Activated T-helper 17 cell treated with anti-CD3 and anti-CD28 coated beads, Interleukin-2, amount 50 U/mL, for 72 hours (primary cell): ENCODE measurements around the gene CRABP2. TPM values are rescaled to one million over a fixed set of nuclear protein-coding genes. Genes with fewer than 3 reads are reported as not detected.

ENCODE experiments used
- ATAC-seq: fragments of 150-1000 bp; cut with Tn5 transposase; replicated peaks from 2 replicates; pipeline ENCODE4 v1.10.0; 2021; ENCODE audit warnings: mild to moderate bottlenecking, moderate library complexity
- H3K27ac Mint-ChIP-seq: one replicate; pipeline ENCODE4 v1.8.0; 2022; ENCODE audit warnings: mixed read lengths
- H3K27me3 Mint-ChIP-seq: one replicate; pipeline ENCODE4 v1.8.0; 2022; ENCODE audit warnings: mixed read lengths
- H3K36me3 Mint-ChIP-seq: one replicate; pipeline ENCODE4 v1.8.0; 2022; ENCODE audit warnings: low read depth, mild to moderate bottlenecking, mixed read lengths
- H3K4me1 Mint-ChIP-seq: one replicate; pipeline ENCODE4 v1.8.0; 2022; ENCODE audit warnings: mixed read lengths
- H3K4me3 Mint-ChIP-seq: one replicate; pipeline ENCODE4 v1.8.0; 2022; ENCODE audit warnings: mild to moderate bottlenecking, mixed read lengths
- H3K9me3 Mint-ChIP-seq: one replicate; pipeline ENCODE4 v1.8.0; 2022; ENCODE audit warnings: mixed read lengths
- total RNA-seq, 2 donors: library from RNA; stranded (reverse); gene quantifications; one replicate each; pipeline ENCODE4 v1.2.3, GENCODE V29; 2022

CRABP2 gene
- total RNA-seq, 2 donors from 2014 or later: 2.2 to 4.4 TPM

DNA sequence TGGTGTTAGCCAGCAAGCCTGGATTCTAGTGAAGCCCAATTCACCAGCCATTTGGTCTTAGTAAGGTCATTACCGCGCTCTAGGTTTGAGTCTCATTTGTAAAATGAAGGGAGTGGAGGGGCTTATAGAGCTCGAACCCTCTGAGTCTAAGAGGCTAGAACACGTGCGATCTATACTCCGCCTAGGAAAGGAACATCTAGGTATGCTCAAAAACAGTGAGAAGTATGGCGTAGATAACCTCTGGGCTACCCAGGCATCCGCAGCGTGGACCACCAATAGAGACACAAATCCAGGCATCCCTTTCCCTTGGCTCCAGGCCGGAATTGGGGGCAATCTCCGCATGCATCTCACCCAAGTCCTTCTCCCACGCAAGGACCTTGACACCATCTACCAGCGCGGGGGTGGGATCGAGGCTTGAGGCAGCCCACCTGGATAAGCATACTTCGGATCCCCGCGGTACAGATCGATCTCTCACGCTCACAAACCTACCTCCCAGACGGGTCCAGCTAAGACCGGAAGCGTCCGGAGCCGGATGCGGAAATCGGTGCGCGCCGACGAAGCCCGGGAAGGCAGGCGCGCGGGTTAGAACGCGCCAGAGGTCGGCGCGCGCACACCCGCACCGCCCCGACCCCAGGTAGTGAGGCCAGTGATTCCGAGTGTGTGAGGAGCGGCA lies 22.7 kb upstream of the CRABP2 start, which contains the start of gene METTL25B:
Gene METTL25B, plus strand, starts transcription at position 544 of the 673 bp plus-strand sequence. CDS start 636 bp downstream, outside the sequence.
- no peak within 1 kb of the TSS for H3K4me3 Mint-ChIP-seq

GRCh38 chr1:156727492-156727891 lies 22.1 kb upstream of the CRABP2 start:
- Mint-ChIP-seq H3K9me3 (no peaks in the 10 kb centered on the region), H3K27me3 (no peaks in the 10 kb centered on the region), H3K4me1 (peaks cover 27% of the 10 kb centered on the region), H3K36me3 (no peaks in the 10 kb centered on the region), H3K4me3 (no peak overlapping the region), H3K27ac (no peak overlapping the region)
- ATAC-seq: no peak

More for the DNA sequence above, 22.7 kb upstream of the CRABP2 start, which contains the start of gene METTL25B:
- Mint-ChIP-seq H3K4me1 (peaks cover 27% of the 10 kb centered on the region), H3K27ac (no peak within 1 kb of the TSS), H3K27me3 (no peaks in the 10 kb centered on the region), H3K36me3 (peaks cover 5% of the 10 kb centered on the region), H3K9me3 (no peaks in the 10 kb centered on the region)
- peak; percentile 74 for ATAC-seq

DNA sequence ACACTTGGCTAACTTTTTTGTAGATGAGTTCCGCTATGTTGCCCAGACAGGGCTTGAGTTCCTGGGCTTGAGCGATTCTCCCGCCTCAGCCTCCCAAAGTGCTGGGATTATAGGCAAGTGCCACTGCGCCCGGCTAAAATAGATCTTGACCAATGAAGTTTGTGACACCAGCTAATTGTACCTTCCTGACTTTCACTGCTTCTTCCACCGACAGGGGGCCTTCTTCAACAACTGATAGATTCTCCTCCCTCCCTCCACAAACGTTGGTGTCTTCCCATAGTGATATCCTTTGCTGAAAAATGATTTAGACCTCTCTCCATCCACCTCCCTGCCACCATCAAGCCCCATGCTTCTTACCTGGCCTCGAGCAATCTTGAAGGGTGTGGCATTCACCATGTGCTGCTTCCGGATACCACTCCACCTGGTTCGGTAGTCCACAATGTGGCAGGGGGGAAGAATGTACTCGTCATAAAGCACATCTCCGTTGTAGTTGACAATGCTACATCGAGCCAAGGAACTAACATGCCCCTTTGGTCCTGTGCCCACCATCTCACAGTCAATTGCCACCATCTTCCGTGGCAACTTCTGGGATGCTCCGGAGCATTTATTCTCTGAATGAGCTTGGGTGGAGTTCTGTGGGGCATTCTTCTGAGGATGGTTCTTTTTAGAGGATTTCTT lies 21.3 kb upstream of the CRABP2 start:
- no peak overlapping the region for H3K4me3 Mint-ChIP-seq
- no peaks in the 10 kb centered on the region for H3K27me3 Mint-ChIP-seq
- no peaks in the 10 kb centered on the region for H3K36me3 Mint-ChIP-seq
- ATAC-seq: no peak
- H3K27ac Mint-ChIP-seq: no peak overlapping the region
- peaks cover 27% of the 10 kb centered on the region for H3K4me1 Mint-ChIP-seq
- H3K9me3 Mint-ChIP-seq: no peaks in the 10 kb centered on the region

DNA sequence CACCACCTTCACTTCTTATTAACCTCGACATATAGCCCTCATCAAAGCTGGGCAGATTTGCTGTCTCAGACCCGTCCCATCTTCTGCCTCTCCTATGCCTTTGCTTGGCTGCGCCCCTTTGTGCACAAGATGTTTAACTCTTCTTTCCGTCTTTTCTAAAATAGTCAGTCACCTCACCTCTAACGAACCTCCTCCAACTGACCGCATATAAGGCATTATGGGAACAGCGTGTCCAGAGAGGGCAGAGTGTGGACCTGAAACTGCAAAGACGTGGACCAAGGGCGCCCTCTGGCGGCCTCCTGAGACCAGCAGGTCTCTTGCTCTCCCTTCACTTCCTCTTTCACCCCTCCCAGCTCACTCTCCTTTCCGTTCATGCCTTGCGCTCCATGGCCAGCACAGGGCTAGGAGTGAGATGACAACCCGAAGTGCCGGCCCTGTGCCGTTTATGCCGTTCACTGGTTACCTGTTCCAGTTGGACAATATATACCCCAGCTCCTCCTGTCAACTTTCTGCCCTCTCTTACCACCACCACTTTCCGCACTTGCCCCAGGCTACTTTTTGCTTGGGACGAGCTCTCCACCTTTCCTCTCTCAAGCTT lies 20.4 kb upstream of the CRABP2 start:
- ATAC-seq: peak; percentile 35
- no peak overlapping the region for H3K27ac Mint-ChIP-seq
- no peak overlapping the region for H3K4me3 Mint-ChIP-seq
- H3K9me3 Mint-ChIP-seq: no peaks in the 10 kb centered on the region
- no peaks in the 10 kb centered on the region for H3K27me3 Mint-ChIP-seq
- peaks cover 24% of the 10 kb centered on the region for H3K4me1 Mint-ChIP-seq
- H3K36me3 Mint-ChIP-seq: no peaks in the 10 kb centered on the region

DNA sequence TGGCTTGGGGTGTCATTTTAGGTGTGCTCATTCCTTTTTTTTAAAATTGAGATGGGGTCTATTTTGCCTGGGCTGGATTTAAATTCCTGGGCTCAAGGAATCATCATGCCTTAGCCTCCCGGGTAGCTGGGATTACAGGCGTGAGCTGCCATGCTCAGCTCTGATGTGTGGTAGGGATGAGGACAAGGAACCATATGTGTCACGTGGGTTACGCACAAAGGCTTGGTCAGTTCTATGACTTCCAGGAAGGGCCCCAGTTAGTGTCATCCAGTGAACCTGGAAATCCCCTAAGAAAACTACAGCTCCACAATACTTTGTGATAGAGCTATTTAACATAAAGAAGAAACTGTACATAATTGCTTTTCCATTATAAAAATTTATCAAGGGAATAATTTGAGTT lies 16.2 kb upstream of the CRABP2 start:
- ATAC-seq: peak; percentile 77
- Mint-ChIP-seq H3K27ac (peak overlapping the region; percentile 81), H3K36me3 (peaks cover 8% of the 10 kb centered on the region), H3K4me3 (peak overlapping the region; percentile 41), H3K4me1 (peaks cover 16% of the 10 kb centered on the region), H3K9me3 (no peaks in the 10 kb centered on the region), H3K27me3 (no peaks in the 10 kb centered on the region)

- peak; percentile 15 for ATAC-seq
- peak overlapping the region; percentile 41 for H3K4me3 Mint-ChIP-seq
- no peaks in the 10 kb centered on the region for H3K9me3 Mint-ChIP-seq
- H3K4me1 Mint-ChIP-seq: peaks cover 16% of the 10 kb centered on the region
- H3K27ac Mint-ChIP-seq: peak overlapping the region; percentile 81
- H3K36me3 Mint-ChIP-seq: peaks cover 12% of the 10 kb centered on the region
- no peaks in the 10 kb centered on the region for H3K27me3 Mint-ChIP-seq
Observed at GRCh38 chr1:156721131-156721530, 15.7 kb upstream of the CRABP2 start.

GRCh38 chr1:156717351-156717750 lies 12.0 kb upstream of the CRABP2 start:
- Mint-ChIP-seq H3K36me3 (peaks cover 15% of the 10 kb centered on the region), H3K27ac (no peak overlapping the region), H3K4me1 (peaks cover 6% of the 10 kb centered on the region), H3K27me3 (no peaks in the 10 kb centered on the region), H3K4me3 (no peak overlapping the region), H3K9me3 (no peaks in the 10 kb centered on the region)
- no peak for ATAC-seq

- H3K27me3 Mint-ChIP-seq: no peaks in the 10 kb centered on the region
- peak overlapping the region; percentile 66 for H3K27ac Mint-ChIP-seq
- H3K4me1 Mint-ChIP-seq: peaks cover 6% of the 10 kb centered on the region
- peaks cover 15% of the 10 kb centered on the region for H3K36me3 Mint-ChIP-seq
- H3K9me3 Mint-ChIP-seq: no peaks in the 10 kb centered on the region
- no peak for ATAC-seq
- no peak overlapping the region for H3K4me3 Mint-ChIP-seq
Observed at GRCh38 chr1:156714830-156715229, 9.4 kb upstream of the CRABP2 start.

DNA sequence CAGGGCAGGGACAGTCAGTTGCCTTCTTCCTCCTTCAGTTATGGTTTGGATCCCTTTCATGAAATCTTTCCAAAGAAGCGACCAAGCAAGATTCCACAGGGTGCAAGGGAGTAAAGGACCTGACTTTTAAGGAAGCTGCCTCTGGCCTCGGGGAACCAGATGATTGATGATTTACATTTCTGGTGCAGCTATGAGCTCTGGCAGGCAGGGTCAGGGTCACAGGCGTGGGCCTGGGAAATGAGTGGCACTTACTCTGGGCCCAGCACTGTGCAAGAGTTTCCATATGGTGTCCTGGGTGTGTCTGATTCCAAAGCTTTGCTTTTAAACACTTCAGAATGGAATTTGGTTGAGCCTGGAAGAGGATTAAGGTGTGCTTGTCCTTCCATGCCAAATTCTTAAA lies 7.2 kb upstream of the CRABP2 start:
- peaks cover 6% of the 10 kb centered on the region for H3K4me1 Mint-ChIP-seq
- H3K4me3 Mint-ChIP-seq: no peak overlapping the region
- H3K36me3 Mint-ChIP-seq: peaks cover 15% of the 10 kb centered on the region
- H3K27me3 Mint-ChIP-seq: no peaks in the 10 kb centered on the region
- ATAC-seq: no peak
- H3K27ac Mint-ChIP-seq: no peak overlapping the region
- no peaks in the 10 kb centered on the region for H3K9me3 Mint-ChIP-seq

DNA sequence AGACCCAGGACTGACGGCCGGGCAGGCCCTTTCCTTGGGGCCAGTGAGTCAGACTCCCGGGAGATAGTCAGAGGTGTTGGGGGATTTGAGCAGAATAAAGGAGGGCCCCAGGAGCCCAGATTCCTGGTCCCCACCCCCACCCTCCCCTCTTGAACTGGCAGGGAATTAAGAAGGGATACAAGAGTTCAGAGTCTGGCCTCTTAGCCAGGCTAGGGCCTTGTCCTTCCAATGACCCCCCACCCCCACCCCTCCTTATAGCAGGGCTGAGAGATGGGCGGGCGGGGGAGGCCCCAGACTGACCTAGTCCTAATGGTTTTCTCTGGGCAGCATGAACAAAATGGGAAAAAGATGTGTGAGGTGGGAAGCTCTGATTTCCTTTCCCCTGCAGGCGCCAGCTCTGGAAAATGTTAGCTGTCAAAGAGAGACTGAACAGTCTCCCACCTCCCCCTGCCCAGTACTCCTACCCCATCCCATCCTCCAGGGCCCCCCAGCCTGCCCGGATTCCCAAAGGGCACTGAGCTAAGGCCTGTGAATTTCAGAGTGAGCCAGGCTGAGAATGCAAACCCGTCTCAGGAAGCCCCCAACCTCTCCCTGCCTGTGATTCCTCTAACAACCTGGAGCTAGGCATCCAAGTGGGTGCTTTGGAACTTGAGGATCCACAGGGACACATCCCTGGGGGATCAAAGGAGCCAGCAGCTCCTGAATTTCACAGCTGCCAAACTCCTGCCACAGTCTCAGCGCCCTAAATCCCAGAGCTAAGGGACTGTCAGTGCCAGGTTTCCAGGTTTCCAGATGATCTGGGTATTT lies 5.8 kb upstream of the CRABP2 start:
- Mint-ChIP-seq H3K27ac (no peak overlapping the region), H3K4me3 (no peak overlapping the region), H3K4me1 (peaks cover under 1% of the 10 kb centered on the region), H3K9me3 (no peaks in the 10 kb centered on the region), H3K27me3 (no peaks in the 10 kb centered on the region), H3K36me3 (peaks cover 5% of the 10 kb centered on the region)
- no peak for ATAC-seq

GRCh38 chr1:156709757-156710489 lies 4.5 kb upstream of the CRABP2 start:
- Mint-ChIP-seq H3K27ac (peak overlapping the region; percentile 15), H3K36me3 (no peaks in the 10 kb centered on the region), H3K4me1 (peaks cover 6% of the 10 kb centered on the region), H3K9me3 (no peaks in the 10 kb centered on the region), H3K27me3 (no peaks in the 10 kb centered on the region), H3K4me3 (no peak overlapping the region)
- ATAC-seq: no peak

GRCh38 chr1:156709031-156709430 lies 3.6 kb upstream of the CRABP2 start:
- Mint-ChIP-seq H3K4me1 (peaks cover 11% of the 10 kb centered on the region), H3K9me3 (no peaks in the 10 kb centered on the region), H3K27me3 (peaks cover 6% of the 10 kb centered on the region), H3K36me3 (no peaks in the 10 kb centered on the region), H3K4me3 (no peak overlapping the region), H3K27ac (peak overlapping the region; percentile 15)
- ATAC-seq: no peak

- no peak overlapping the region for H3K4me3 Mint-ChIP-seq
- H3K27me3 Mint-ChIP-seq: peaks cover 9% of the 10 kb centered on the region
- peaks cover 11% of the 10 kb centered on the region for H3K4me1 Mint-ChIP-seq
- H3K36me3 Mint-ChIP-seq: no peaks in the 10 kb centered on the region
- no peak overlapping the region for H3K27ac Mint-ChIP-seq
- no peak for ATAC-seq
- H3K9me3 Mint-ChIP-seq: no peaks in the 10 kb centered on the region
Observed at GRCh38 chr1:156708218-156708661, 2.9 kb upstream of the CRABP2 start.
